Activated CD4-positive, alpha-beta T cell treated with anti-CD3 and anti-CD28 coated beads, Interleukin-2, amount 50 U/mL, for 4 hours (primary cell): ENCODE results near the gene CD63.
"Not testable (repeated sequence)": the region's sequence is repeated elsewhere in the genome, so short reads cannot be mapped to it uniquely, and the experiment has no call there.

ENCODE experiments used
- DNase-seq, 2 experiments: peaks; one replicate each; pipeline ENCODE4 v3.0.0-alpha.2; 2020

Gene CD63, protein sequence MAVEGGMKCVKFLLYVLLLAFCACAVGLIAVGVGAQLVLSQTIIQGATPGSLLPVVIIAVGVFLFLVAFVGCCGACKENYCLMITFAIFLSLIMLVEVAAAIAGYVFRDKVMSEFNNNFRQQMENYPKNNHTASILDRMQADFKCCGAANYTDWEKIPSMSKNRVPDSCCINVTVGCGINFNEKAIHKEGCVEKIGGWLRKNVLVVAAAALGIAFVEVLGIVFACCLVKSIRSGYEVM

GRCh38 chr12:55728939-55729818 is at the start of gene CD63:
Gene CD63 (minus strand): TSS chr12:55729009. CDS start chr12:55728341, 668 bp downstream.
- peak; percentile 55 to 61 for DNase-seq

GRCh38 chr12:55777856-55778255 is 49.0 kb upstream of the CD63 start:
- no peak for DNase-seq

DNA sequence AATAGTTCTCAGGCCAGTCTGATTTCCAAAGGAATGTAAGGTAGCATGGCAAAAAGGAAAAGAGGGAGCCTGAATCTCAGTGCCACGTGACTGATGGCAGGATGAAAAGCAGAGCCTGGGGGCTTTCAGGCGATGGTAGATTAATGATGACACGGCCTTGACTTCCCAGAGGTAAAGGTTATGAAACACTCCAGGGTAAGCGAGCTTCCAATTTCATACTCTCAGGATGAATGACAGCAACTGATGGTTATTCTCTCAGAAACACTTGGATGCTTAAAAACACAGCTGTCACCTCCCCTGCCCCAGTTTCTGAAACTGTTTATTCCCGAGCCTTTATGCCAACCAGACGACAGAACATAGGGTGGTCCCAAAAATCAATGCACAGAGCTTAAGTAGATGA is 42.9 kb upstream of the CD63 start:
- DNase-seq: no peak

- no peak for DNase-seq
These were observed 38.3 kb upstream of the CD63 start for GRCh38 chr12:55767156-55767555.

- no peak for DNase-seq
These were observed 37.0 kb upstream of the CD63 start for GRCh38 chr12:55765736-55766290.

- no peak for DNase-seq
These were observed 33.8 kb upstream of the CD63 start for GRCh38 chr12:55762646-55763045.

- DNase-seq: no peak
These were observed 31.9 kb upstream of the CD63 start for GRCh38 chr12:55760663-55761062.

GRCh38 chr12:55758575-55758974 is 29.8 kb upstream of the CD63 start:
- DNase-seq: not testable (repeated sequence)

DNA sequence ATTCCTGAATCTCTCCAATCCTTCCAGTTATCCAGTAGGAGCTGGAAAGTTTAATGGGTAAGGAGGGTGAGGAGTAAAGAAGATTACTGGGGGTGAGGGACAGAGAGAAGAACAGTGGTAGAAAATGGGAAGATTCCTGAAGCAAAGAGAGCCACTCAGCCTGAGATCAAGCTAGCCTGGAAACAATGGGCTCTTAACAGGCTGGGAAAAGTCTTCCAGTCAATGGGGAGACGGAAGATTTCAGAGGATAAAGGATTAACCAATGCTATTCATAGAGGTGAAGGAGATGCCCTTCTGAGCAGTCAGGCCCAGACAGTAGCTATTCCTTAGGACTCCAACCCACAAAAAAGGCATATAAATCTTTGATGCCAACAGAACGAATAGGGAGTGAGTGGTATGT is 28.9 kb upstream of the CD63 start:
- DNase-seq: no peak

GRCh38 chr12:55755246-55755645 is 26.4 kb upstream of the CD63 start:
- no peak for DNase-seq

- no peak for DNase-seq
These were observed 19.6 kb upstream of the CD63 start for GRCh38 chr12:55748230-55748993.

GRCh38 chr12:55746913-55747231 is 18.1 kb upstream of the CD63 start:
- DNase-seq: no peak

DNA sequence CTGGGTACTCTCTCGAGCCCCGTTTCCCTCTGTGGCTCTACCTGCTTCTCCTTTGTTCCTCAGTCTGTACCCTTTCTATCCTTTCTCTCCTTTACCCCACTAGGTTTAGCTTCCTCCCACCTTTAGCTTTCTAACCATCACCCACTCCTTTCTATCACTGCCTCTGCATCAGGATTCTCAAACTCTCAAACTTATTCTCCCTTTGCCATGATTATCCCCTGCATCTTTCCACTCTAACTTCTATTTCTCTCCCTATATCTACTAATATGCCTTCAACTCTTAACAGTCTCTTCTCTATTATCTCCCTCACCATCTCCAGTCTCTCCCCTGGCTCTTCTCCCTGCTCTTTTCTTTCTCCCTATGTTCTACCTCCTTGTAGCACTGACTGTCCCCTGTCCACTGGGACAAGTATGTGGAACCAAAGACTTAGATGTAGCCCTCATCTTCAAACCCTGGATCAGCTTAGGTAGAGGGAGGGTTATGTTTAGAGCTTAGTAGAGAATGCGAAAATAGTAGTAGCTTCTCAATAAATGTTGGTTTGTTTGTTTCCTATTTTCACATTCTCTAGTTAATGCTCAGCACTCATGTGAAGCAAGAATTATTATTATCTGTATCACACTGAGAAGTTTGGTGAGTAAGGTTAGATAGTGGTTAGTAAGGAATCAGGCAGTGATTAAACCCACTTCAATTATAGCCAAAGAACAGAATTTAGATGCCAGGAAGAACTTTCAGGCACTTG is 17.5 kb upstream of the CD63 start:
- no peak for DNase-seq

DNA sequence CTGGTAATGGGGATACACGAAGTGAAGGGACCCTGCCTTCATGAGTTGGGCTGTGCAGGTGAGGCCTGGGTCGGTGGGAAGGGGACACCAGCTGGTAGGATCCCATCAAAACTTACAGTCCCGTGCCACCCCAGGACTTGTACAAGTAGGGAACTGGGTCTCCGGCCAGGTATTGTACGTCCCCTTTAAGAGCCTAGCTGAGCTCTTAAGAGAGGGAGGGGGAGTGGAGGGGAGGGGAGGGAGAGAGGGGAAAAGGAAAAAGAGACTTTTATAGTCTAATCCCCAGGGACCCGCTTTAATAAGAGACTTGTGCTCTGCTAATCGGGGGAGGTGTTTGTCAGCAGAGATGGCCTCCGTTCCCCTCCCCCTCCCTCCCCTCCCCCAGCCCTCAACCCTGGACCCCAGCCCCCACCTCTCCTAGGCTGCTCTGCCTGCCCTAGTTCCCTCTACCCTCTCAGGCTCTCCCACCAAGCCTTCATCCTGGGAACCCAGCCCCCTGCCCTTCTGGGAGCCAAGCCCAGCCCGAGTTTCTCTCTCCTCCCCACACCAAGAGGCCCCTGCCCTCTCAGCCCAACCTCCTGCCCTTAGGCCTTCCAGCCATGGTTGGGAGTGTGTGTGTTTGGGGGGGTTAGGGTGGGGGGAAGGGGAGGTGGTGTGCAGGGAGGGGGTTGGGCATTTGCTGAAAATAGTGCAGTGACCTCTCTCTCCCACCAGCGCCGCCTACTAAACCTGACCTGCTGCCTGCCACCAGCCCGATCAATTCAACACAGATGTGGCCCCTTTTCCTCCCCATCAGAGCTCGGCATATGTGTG is 16.8 kb upstream of the CD63 start:
- no peak for DNase-seq

DNA sequence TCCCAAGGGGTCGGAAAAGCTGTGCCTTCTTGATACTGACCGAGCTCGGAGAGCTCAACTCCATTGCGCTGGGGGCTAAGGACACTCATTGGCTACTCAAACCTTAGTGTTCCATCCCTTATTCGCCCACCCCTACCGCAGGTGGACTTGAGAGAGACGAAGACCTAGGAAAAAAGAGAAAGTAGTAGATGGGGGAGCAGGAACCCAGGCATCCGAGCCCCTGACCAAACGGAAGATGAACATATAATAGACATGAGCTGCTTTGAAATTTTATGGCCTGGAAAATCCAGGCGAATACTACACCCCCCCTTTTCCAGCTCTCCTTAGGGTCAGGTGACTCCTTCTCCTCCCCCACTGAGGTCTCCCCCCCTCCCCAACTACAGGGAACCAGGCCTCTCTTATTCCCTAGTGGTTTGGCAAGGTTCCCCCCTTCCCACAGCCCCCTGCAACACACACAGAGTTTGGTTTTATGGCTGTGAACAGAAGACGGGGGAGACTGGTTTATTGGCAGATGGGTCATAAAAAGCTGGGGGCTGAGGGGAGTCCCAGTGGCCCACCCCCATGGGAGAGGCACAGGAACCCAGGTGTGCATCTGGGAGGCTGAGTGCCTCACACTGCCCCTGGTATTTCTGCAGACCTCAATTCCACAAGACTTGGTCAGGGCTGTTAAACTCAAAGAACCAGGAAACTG is 15.7 kb upstream of the CD63 start:
- DNase-seq: no peak

GRCh38 chr12:55743406-55744339 is 14.9 kb upstream of the CD63 start:
- DNase-seq: peak; percentile 21 to 33

DNA sequence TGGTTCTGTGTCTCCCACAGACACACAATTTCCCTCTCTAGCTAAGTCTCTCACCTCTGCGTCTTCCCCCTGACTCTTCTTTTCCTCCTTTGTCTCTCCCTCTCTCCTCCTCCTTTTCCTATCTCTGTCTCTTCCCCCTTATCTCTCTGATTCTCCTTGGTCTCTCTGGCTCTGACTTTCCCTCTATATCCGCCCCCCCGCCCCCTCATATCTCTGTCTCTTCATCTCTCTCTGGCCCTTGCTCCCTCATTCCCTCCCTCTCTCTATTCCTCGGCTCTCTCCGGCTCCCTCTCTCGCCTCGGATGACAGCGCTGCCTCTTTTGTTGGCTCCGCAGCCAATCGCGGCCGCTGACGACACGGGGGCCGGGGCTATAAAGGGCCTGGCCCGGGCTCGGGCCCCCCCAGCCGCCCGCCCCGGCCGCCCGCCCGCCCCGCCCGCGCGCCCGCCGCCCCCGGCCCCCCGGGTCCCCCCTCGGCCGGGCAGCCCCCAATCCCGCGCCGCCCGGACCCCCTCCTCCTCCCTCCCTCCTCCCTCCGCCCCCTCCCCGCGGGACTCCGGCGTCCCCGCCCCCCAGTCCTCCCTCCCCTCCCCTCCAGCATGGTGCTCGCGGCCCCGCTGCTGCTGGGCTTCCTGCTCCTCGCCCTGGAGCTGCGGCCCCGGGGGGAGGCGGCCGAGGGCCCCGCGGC is 14.1 kb upstream of the CD63 start, which contains the start of gene GDF11:
TSS of gene GDF11 (plus strand) at position 404 of the 687 bp plus-strand sequence. CDS start at position 599, 195 bp downstream.
- DNase-seq: peak; percentile 60 to 73

DNA sequence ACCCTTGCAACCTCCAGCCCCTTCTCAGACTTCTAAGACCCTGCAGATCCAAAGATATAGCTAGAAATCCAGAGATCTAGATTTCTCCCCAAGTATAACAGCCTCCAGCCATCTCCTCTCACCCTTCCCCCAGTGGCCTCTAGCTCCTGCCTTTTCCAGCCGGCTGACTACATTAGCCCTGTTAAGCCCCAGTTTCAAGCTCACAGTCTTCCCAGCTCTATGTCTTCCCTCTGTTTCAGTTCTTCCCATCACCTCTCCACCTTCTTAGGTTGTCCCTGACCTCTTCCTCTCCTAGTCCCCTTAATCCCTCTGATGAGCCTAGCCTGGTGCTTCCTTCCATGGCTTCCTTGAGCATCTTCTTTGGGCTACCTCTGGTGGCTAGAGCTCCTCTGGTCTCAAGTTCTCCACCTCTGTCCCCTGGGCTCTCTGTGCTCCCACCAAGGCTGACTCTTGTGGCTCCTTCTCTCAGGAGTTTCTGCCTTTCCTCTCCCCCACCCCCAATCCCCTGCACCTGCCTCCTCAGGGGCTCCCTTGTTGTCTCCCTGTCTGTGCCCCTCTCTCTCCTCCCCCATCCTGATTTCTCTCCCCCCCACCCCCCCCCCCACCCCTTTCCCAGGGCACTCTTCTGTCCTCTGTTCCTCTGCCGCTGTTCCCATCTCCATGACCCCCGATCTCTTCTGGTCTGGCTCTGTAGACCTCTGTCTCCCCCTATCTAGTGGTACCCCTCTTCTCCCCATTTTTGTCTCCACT is 13.3 kb upstream of the CD63 start:
- DNase-seq: no peak
